HG03378 (cell line): ENCODE data around the gene ABLIM2.

ENCODE experiments used
- ATAC-seq: cut with Tn5 transposase; IDR thresholded peaks from one replicate; pipeline ENCODE4 v1.9.1; 2021; ENCODE audit warnings: mild to moderate bottlenecking, moderate library complexity; ENCODE audit not compliant: unreplicated experiment

The ABLIM2 gene

GRCh38 chr4:8105306-8106100, 53.1 kb downstream of the ABLIM2 start:
- ATAC-seq: no peak

GRCh38 chr4:8104491-8105305, 53.9 kb downstream of the ABLIM2 start:
- no peak for ATAC-seq

DNA sequence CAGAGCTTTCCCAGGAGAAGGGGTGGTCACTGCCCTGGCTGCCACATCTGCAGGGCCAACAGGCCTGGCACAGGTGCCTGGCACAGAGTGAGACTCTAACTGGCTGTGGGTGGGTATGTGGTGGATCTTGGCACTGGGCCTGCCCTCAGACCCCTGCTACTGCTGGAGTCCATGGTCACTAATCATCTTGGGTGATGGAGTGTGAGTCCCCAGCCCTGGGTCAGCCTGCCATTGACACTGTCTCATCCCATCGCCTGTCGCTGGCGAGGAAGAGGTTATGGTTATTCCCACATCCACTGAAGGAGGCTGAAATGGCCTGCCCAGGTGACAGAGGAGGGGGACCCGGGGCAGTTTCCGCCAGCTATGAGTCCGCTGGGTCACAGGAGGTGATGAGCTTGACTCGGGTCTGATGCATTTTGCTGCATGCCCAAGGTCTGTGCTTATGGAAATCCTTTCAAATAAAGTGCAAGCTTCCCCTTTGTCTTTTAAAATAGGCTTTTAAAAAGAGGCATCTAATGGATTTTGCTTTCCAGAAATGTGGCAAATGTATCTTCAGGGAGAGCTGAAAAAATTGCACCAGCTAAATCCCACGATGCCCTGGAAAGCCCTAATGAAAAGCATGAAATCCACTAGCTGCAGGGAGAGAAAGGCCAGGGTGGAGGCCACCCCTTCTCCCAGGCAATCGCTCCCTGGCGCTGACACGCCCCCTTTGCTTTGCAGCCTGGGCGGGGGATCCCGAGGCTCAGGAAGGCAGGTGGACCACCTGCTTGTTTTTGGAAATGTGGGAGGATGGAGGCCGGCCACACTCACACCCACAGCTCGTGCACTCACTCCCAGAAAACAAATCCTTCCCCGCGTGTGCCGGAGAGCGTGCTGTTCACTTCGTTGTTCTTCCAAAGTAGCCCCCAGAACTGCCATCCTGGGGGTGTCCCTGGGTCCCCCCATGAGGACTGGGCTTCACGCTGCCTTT, 54.9 kb downstream of the ABLIM2 start:
- no peak for ATAC-seq

DNA sequence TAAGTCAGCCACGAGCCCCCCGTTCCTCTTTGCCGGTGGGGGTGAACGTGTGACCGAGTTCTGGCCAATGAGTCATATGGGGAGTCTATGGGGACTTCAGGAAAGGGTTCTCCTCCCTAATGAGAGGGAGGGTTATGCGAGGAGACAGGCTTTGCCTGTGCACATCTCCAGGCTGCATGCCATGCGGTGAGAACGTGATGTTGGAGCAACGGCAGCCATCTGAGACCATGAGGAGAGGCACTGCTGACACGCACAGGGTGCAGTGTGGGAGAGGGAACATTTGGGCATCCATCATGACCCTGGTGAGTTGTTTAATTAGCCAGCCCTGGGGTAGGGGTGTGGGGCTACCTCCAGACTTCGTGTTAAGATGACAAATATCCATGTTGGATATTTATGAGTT, 55.8 kb downstream of the ABLIM2 start:
- no peak for ATAC-seq

GRCh38 chr4:8102076-8102355, 56.6 kb downstream of the ABLIM2 start:
- ATAC-seq: no peak

- ATAC-seq: no peak
Measured at GRCh38 chr4:8101213-8102075, 57.2 kb downstream of the ABLIM2 start.

DNA sequence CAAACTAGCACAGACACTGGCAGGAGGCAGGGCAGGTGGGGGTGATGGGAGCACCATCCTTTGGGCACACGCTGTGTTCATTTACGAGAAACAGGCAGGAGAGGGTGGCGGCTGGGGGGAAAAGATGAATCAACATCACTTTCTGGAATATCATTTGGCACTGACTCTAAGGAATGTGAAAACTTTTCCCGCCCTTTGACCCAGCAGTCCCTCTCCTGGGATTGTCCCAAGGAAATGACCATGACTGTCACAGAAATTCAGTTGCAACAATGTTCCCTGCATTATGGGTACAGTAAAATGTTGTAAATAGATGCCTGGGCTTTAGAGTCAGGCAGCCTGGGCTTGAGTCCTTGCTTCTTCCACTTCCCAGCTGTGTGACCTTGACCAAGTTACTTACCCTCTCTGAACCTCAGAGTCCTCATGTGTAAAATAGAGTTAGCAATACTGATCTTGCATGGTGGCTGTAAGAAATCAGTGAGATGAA, 58.6 kb downstream of the ABLIM2 start:
- ATAC-seq: no peak

DNA sequence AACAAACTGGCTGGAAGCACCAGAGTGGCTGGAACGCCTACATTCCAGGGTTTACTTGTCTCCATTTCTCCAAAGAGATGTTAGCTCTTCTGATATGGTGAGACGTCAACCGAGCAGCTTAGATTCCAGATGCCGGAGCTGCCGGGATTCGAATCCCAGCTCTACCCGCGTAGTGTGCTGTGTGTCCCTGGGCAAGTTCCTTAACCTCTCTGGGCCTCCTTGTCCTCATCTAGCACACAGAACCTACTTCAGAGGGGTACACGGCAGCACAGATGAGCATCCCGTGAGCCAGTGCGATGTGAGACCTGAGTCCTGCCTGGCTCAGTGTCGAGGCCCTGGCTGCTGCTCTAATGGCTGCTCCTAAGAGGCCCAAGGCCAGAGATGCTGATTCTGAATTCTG, 60.1 kb downstream of the ABLIM2 start:
- no peak for ATAC-seq

- ATAC-seq: no peak
Measured at GRCh38 chr4:8097721-8098345, 60.8 kb downstream of the ABLIM2 start.

DNA sequence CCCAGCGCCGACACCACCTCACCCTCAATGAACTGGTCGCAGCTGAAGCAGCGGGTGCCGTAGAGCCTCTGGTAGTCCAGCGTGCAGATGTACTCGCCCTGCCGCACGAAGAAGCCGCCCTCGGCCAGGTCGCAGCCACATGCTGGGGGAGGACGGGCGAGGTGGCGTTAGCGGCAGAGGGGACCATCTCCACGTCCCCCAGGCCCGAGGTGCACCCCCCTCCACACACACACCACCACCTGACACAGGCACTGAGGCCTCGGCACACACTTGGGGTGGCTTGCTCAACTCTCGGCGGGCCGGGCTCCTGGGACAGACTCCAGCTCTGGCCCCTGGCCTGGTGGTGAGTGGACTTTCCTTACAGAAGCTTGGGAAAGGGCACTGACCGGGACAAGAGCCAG, 61.5 kb downstream of the ABLIM2 start:
- no peak for ATAC-seq

DNA sequence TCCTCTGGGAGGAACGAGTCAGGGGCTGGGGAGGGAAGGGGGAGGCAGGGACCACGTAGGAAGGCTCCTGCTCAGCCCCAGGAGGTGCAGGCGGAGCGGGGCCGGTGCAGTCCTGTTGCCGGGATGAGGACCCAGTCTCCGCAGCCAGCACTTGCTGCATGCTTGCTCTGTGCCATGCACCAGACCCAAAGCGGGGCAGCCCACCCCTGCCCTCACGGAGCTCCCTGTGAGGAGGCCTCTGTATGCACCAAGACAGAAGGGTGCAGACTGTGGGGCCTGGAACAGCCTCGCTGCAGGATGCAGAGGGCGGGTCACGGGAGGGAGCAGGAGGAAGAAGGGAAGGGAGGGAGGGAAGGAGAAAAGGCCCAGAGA, 61.9 kb downstream of the ABLIM2 start:
- no peak for ATAC-seq

DNA sequence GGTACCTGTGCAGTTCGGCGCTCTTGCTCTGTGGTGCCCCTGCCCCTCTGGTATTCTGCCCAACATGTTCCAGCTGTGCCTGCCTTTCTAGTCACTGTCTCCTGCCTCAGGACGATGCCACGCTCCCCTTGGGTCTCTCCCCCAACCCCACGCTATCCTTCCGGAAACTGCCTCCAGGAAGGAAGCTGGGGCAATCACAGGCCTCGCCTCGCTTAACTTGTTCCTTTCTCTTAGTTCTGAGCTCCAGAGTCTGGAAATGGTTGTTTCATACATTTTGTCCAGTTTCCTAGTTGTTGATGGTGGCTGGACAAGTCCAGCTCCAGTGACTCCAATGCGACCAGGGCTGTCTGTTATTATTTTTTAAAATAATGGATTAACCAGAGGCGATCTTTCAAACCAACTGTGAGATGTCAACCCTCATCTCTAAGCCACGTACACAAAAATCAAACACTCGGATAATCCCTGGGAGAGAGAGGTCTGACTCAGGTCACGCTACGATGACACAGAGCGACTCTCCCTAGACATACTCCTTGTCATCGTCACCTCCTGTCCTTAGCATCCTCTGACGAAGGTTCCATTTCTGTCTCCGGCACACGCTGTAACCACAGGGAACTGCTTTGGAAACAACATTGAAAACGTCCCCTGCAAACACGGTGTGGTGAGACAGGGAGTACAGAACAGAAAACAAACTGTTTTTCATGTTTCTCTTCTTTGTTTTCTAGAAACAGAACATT, 62.5 kb downstream of the ABLIM2 start:
- ATAC-seq: no peak

- no peak for ATAC-seq
Measured at GRCh38 chr4:8093587-8094274, 64.9 kb downstream of the ABLIM2 start.

DNA sequence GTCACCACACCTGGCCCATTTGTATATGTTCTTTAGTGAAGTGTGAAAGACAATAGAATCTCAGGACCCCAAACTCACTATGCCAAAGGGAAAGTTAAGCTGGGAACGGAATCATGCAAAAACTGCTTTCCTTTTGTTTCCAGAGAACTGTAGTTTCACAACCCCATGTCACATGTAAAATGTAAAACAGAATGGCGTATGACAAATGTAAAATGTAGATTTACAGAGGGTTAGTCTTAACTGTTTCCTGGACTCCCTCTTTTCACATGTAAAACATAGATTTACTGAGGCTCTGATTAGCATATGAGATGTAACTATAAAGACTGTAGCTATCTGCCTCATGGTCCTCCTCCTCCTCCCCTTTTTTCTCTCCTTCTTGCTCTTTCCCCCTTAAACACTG, 66.3 kb downstream of the ABLIM2 start:
- no peak for ATAC-seq

- no peak for ATAC-seq
Measured at GRCh38 chr4:8090744-8091301, 67.8 kb downstream of the ABLIM2 start.

- no peak for ATAC-seq
Measured at GRCh38 chr4:8090312-8090711, 68.3 kb downstream of the ABLIM2 start.

DNA sequence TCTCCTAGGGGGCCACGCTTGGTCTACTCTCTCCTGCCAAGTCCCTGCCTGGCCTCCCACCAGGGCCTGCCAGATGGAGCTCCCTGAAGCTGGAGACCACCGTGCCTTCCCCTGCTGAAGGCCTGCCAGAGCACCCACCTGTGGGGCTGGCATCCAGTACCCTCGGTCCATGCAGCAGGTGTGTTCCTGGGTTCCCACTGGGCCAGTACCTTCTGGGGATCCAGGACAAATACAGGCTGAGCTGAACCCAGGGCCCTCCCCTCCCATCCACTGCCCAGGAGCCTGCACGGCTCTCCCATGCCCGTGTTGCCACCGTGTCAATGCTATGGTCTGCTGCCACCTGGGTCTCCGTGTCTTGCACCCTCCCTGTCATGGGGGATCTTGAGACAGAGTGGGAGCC, 68.8 kb downstream of the ABLIM2 start:
- ATAC-seq: no peak

DNA sequence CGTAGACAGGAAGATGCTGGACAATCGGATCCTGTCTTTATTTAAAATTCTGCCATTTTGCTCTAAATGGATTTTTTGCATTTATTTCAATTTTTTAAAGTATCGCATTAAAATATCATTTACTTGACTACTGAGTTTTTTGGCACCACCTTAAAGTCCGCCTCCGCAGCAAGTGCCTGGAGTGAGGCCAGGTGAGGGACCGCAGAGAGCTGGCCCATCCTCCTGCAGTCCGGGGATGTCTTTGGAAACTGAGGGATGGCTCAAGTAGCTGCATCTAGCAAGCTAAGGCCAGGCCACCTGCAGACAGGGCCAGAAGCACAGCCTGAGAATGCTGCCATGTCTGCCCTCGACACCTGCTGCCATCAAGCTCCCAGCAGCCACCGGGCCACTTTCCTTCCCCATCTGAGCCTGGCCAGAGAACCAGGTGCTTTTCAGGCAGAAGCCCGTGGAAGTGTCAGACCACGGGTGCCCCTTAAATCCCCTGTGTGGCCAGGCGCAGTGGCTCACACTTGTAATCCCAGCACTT, 69.6 kb downstream of the ABLIM2 start:
- no peak for ATAC-seq
